ENCODE data around the gene MDP1.

MDP1 gene

DNA sequence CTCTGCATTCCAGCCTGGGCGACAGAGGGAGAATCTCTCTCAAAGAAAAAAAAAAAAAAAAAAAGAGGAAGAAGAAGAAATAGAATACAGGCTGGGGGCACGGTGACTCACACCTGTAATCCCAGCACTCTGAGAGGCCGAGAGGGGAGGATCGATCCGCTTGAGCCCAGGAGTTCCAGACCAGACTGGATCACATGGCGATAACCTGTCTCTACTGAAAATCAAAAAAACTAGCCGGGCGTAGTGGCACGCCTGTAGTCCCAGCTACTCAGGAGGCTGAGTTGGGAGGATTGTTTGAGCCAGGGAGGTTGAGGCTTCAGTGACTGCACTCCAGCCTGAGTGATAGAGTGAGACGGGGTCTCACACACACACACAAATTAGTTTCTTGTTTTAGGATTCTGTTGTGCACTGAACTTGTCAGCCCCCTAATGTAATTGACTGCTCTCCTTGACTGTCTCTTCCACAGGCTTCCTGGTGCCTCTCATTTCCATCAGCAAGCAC, 27.5 kb upstream of the MDP1 start:
- Mint-ChIP-seq H3K4me3 (peak overlapping the region; percentile 93), H3K9me3 (no peaks in the 10 kb centered on the region), H3K27me3 (no peaks in the 10 kb centered on the region), H3K27ac (ENCODE audit: low read depth) (peak overlapping the region; percentile 98), H3K4me1 (peaks cover 49% of the 10 kb centered on the region), H3K36me3 (ENCODE audit: insufficient read depth) (peaks cover 37% of the 10 kb centered on the region)
- DNase-seq (ENCODE audit: low spot score in 2 of 2) = no peak
- ATAC-seq (replicated peaks; ENCODE audit: extremely low read depth, poor library complexity, severe bottlenecking) = no peak

- peak; percentile 78 for ATAC-seq (replicated peaks; ENCODE audit: extremely low read depth, poor library complexity, severe bottlenecking)
- peak overlapping the region; percentile 93 for H3K4me3 Mint-ChIP-seq
- no peaks in the 10 kb centered on the region for H3K27me3 Mint-ChIP-seq
These were observed 26.1 kb upstream of the MDP1 start for GRCh38 chr14:24241829-24242443.

DNA sequence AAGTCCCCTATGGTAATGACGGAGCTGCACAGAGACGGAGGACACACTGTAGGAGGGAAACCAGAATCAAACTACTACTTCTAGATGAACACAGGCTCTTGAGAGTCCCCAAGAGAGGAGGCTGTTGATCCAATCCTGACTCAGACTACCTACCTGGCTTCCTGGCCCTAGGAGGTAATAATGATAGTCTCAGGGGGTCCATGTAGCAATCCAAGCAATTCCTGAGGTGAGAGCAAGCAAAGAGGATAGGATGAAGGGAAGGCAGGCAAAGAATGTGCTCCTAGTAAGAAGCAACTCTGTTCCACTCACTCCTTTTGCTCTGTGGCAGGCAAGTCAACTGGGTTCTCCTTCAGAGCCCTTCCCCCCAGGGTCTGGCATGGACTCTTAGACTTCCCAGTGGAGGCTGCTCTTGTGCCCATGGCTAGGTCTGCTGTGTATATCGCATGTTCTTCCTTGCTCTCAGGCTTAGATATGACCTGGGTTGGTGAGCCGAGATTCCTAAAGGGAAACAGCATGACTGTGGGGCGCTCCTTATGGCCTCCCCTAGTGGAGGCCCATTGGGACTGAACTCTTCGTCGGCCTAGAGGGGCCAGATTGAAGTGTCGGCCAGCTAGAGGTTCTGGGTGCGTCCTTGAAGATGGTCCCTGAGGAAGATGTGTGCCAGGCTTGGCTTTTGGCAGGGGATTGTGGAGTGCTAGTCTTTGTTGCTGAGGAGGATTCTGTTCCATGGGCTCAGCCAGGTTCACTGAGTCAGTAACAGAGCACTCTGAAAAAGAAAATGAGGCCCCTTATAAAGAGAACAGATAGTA, 24.4 kb upstream of the MDP1 start:
- Mint-ChIP-seq H3K27ac (ENCODE audit: low read depth) (no peak overlapping the region), H3K9me3 (no peaks in the 10 kb centered on the region), H3K27me3 (no peaks in the 10 kb centered on the region), H3K4me3 (peak overlapping the region; percentile 93), H3K4me1 (peaks cover 61% of the 10 kb centered on the region), H3K36me3 (ENCODE audit: insufficient read depth) (peaks cover 59% of the 10 kb centered on the region)
- no peak for ATAC-seq (replicated peaks; ENCODE audit: extremely low read depth, poor library complexity, severe bottlenecking)
- DNase-seq (ENCODE audit: low spot score in 2 of 2) = no peak

More at GRCh38 chr14:24241829-24242443, 26.1 kb upstream of the MDP1 start:
- Mint-ChIP-seq H3K4me1 (peaks cover 53% of the 10 kb centered on the region), H3K36me3 (ENCODE audit: insufficient read depth) (peaks cover 50% of the 10 kb centered on the region), H3K9me3 (no peaks in the 10 kb centered on the region), H3K27ac (ENCODE audit: low read depth) (peak overlapping the region; percentile 98)
- peak in 1 of 2 donors; percentile 91 for DNase-seq (ENCODE audit: low spot score in 2 of 2)

DNA sequence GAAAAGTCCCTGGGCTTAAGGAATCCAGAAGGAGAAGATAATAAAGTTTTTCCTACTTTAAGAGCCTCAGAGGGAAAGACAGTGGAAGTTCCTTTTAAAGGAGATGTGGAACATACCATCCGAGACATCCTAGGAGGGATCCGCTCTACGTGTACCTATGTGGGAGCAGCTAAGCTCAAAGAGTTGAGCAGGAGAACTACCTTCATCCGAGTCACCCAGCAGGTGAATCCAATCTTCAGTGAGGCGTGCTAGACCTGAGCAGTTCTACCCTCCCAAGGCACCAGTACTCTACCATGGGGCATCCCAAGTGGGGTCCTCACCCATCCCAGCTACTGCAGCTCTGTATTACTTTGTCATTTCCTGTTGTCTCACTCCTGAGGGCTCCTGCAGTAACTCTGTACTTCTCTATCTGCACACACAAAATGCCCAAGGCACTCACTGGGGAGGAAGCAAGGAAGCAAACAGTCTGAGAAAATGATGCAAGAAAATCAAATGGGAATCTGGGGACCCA, 22.7 kb upstream of the MDP1 start:
- Mint-ChIP-seq H3K9me3 (no peaks in the 10 kb centered on the region), H3K27ac (ENCODE audit: low read depth) (no peak overlapping the region), H3K27me3 (no peaks in the 10 kb centered on the region), H3K4me3 (no peak overlapping the region), H3K4me1 (peaks cover 70% of the 10 kb centered on the region), H3K36me3 (ENCODE audit: insufficient read depth) (peaks cover 61% of the 10 kb centered on the region)
- DNase-seq (ENCODE audit: low spot score in 2 of 2) (no peak), ATAC-seq (replicated peaks; ENCODE audit: extremely low read depth, poor library complexity, severe bottlenecking) (no peak)

DNA sequence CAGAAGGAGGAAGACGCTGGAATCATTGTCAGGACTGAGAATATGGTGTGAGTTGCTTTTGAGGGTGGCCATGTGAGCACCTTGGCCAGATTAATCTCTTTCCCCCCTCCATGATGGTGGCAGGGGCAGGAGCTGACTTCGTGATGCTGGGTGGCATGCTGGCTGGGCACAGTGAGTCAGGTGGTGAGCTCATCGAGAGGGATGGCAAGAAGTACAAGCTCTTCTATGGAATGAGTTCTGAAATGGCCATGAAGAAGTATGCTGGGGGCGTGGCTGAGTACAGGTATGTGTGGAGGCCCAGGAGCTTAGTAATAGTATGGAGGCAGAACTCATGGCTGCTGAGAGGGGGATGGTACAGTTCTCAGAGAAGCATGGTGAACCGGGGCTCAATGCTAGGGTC, 22.3 kb upstream of the MDP1 start:
- peaks cover 72% of the 10 kb centered on the region for H3K4me1 Mint-ChIP-seq
- DNase-seq (ENCODE audit: low spot score in 2 of 2) = no peak
- ATAC-seq (replicated peaks; ENCODE audit: extremely low read depth, poor library complexity, severe bottlenecking) = no peak
- peaks cover 61% of the 10 kb centered on the region for H3K36me3 Mint-ChIP-seq (ENCODE audit: insufficient read depth)
- no peak overlapping the region for H3K4me3 Mint-ChIP-seq
- peak overlapping the region; percentile 38 for H3K27ac Mint-ChIP-seq (ENCODE audit: low read depth)
- H3K9me3 Mint-ChIP-seq = no peaks in the 10 kb centered on the region
- no peaks in the 10 kb centered on the region for H3K27me3 Mint-ChIP-seq

DNA sequence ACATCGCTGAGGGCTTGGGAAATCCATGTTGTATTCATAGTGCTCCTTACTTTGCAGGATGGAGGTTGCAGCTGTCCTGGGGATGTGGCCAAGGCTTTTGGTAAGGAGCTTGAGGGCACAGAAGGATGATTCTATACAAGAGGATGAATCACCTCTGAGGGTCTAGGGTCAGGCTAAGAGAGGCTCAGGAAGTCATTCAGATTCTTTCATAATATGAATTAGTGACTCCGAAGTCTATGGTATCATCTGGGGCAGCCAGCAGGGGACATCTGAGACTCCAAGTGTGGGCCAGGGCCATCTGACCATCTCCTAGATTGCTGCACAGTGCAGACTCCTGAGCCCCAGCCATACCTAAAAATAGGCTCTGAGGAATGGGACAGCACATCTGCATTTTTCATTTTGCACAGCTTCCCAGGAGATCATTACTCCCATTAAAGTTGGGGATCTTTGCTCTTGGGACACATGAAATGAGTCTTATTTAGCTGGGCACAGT, 21.6 kb upstream of the MDP1 start:
- H3K4me1 Mint-ChIP-seq = peaks cover 78% of the 10 kb centered on the region

DNA sequence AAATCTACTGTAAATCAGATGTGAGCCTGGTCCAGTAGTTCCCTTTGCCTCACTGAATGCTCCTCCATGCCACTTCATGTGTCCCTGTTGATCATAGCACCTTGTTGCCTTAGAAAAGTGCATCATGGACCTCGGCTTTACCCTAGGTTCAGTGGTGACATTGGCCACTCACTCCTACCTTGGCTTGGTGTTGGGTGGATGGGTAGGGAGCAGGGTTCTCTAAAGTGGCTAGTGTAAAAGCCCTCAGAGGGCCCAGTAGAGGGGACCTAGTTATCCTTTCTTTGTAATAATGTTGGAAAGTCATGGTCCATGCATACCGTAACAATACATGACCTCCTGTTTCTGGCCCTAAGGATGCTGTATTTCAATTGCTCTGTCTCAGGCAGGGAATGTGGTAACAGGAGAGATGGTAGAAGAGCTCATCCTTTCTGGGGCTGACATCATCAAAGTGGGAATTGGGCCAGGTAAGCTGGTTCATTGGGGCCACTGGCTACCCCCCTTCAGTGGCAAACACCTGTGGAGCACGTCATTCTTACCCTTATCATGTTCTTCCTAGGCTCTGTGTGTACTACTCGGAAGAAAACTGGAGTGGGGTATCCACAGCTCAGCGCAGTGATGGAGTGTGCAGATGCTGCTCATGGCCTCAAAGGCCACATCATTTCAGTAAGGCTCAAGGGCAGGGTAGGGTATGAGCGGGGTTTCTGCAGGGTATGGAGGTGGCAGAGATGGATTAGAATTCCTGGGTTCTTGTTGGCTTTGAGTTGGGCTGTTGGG, 21.0 kb upstream of the MDP1 start:
- Mint-ChIP-seq H3K36me3 (ENCODE audit: insufficient read depth) (peaks cover 55% of the 10 kb centered on the region), H3K27ac (ENCODE audit: low read depth) (no peak overlapping the region), H3K4me3 (no peak overlapping the region), H3K27me3 (no peaks in the 10 kb centered on the region), H3K9me3 (no peaks in the 10 kb centered on the region), H3K4me1 (peaks cover 78% of the 10 kb centered on the region)
- DNase-seq (ENCODE audit: low spot score in 2 of 2) (no peak), ATAC-seq (replicated peaks; ENCODE audit: extremely low read depth, poor library complexity, severe bottlenecking) (no peak)

More for the DNA sequence above, 21.6 kb upstream of the MDP1 start:
- Mint-ChIP-seq H3K4me3 (no peak overlapping the region), H3K27me3 (no peaks in the 10 kb centered on the region), H3K27ac (ENCODE audit: low read depth) (peak overlapping the region; percentile 38), H3K36me3 (ENCODE audit: insufficient read depth) (peaks cover 59% of the 10 kb centered on the region), H3K9me3 (no peaks in the 10 kb centered on the region)
- DNase-seq (ENCODE audit: low spot score in 2 of 2) (no peak), ATAC-seq (replicated peaks; ENCODE audit: extremely low read depth, poor library complexity, severe bottlenecking) (no peak)

GRCh38 chr14:24235804-24236688, 20.2 kb upstream of the MDP1 start:
- Mint-ChIP-seq H3K9me3 (no peaks in the 10 kb centered on the region), H3K4me3 (no peak overlapping the region), H3K4me1 (peaks cover 83% of the 10 kb centered on the region), H3K36me3 (ENCODE audit: insufficient read depth) (peaks cover 52% of the 10 kb centered on the region), H3K27me3 (no peaks in the 10 kb centered on the region), H3K27ac (ENCODE audit: low read depth) (peak overlapping the region; percentile 37)
- no peak for DNase-seq (ENCODE audit: low spot score in 2 of 2)
- ATAC-seq (replicated peaks; ENCODE audit: extremely low read depth, poor library complexity, severe bottlenecking) = no peak

DNA sequence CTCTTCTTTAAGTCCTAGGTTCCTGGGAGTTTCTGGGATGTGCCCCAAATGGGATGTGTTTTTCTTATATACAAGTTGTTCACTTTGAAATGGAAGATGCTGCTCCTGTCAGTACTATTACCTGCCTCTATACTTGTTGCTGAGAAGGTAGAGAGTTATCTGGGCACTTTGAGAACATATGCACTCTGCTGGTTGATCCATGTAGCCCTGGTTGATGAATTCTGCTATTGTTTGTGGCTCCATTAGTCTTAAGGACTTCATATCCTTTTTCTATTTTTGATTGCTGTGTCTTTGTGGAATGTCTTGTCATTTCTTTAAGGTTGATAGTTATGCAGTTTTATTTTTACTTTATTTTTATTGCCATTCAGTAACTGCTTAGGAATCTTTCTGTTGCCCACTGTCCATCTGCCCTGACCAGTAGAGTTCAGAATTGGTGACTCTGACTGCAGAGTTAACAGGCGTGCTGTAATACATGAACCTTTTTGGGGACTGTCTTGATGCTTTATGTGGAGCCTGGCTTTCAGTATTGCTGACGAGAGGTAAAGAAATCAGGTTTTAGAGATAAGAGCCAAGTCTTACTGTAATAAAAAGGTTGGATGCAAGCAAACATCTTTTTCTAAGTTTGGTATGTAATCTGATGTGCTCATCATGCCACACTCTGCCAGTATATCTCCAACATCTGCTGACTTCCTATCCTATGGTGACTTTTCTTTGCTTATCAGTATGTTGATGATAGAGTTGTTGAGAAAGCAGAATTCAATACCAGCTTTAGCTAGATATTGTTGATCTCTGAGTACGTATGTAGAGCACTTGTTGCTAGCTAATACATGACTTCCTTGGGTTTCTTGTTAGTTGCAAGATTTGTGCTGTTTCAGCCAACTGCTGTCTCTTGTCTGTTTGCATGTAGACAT, 18.5 kb upstream of the MDP1 start:
- H3K36me3 Mint-ChIP-seq (ENCODE audit: insufficient read depth) = peaks cover 37% of the 10 kb centered on the region
- DNase-seq (ENCODE audit: low spot score in 2 of 2) (no peak), ATAC-seq (replicated peaks; ENCODE audit: extremely low read depth, poor library complexity, severe bottlenecking) (no peak)
- peaks cover 68% of the 10 kb centered on the region for H3K4me1 Mint-ChIP-seq
- peak overlapping the region; percentile 49 for H3K27ac Mint-ChIP-seq (ENCODE audit: low read depth)
- peak overlapping the region; percentile 86 for H3K4me3 Mint-ChIP-seq
- H3K9me3 Mint-ChIP-seq = no peaks in the 10 kb centered on the region
- H3K27me3 Mint-ChIP-seq = no peaks in the 10 kb centered on the region

- Mint-ChIP-seq H3K4me1 (peaks cover 64% of the 10 kb centered on the region), H3K27ac (ENCODE audit: low read depth) (peak overlapping the region; percentile 8), H3K27me3 (no peaks in the 10 kb centered on the region), H3K36me3 (ENCODE audit: insufficient read depth) (peaks cover 31% of the 10 kb centered on the region), H3K4me3 (peak overlapping the region; percentile 86), H3K9me3 (no peaks in the 10 kb centered on the region)
- ATAC-seq (replicated peaks; ENCODE audit: extremely low read depth, poor library complexity, severe bottlenecking) (no peak), DNase-seq (ENCODE audit: low spot score in 2 of 2) (no peak)
These were observed 17.6 kb upstream of the MDP1 start for GRCh38 chr14:24233538-24233866.

Data from central memory CD8-positive, alpha-beta T cell (primary cell).